OCI-LY1 (cell line): ENCODE results near the gene DEGS1.

Experiments used
- H2AFZ ChIP-seq: fragments of 200-600 bp; sonication (generic), shearing (Covaris generic); 2 replicates; pipeline ENCODE4 v1.6.0; 2014; ENCODE audit warnings: antibody characterized with exemption, mild to moderate bottlenecking, low read length
- H3F3A ChIP-seq: fragments of 200-600 bp; sonication (generic), shearing (Covaris generic); 2 replicates; pipeline ENCODE4 v1.6.0; 2014; ENCODE audit warnings: mild to moderate bottlenecking, antibody characterized with exemption, low read length, moderate library complexity; ENCODE audit not compliant: insufficient read depth
- H3K27ac ChIP-seq: fragments of 200-600 bp; sonication (generic); 2 replicates; pipeline ENCODE4 v1.5.1; 2014; ENCODE audit warnings: low read length, mixed run types, mild to moderate bottlenecking, low read depth; ENCODE audit not compliant: poor library complexity, severe bottlenecking
- H3K27me3 ChIP-seq: fragments of 200-600 bp; sonication (generic); 2 replicates; pipeline ENCODE4 v1.6.0; 2014; ENCODE audit warnings: antibody characterized with exemption, mild to moderate bottlenecking, low read length, moderate library complexity; ENCODE audit not compliant: insufficient read depth
- H3K36me3 ChIP-seq: fragments of 200-600 bp; sonication (generic); 2 replicates; pipeline ENCODE4 v1.6.1; 2014; ENCODE audit warnings: mild to moderate bottlenecking, antibody characterized with exemption, low read length, moderate library complexity, mixed read lengths; ENCODE audit not compliant: insufficient read depth
- H3K4me1 ChIP-seq: fragments of 200-600 bp; sonication (generic); 2 replicates; pipeline ENCODE4 v1.5.1; 2014; ENCODE audit warnings: mild to moderate bottlenecking, low read length, moderate library complexity; ENCODE audit not compliant: insufficient read depth, severe bottlenecking
- H3K4me2 ChIP-seq: fragments of 200-600 bp; sonication (generic), shearing (Covaris generic); 2 replicates; pipeline ENCODE4 v1.6.1; 2014; ENCODE audit warnings: low read length
- H3K4me3 ChIP-seq: fragments of 200-600 bp; sonication (generic); 2 replicates; pipeline ENCODE4 v1.5.1; 2014; ENCODE audit warnings: low read length, low read depth, mild to moderate bottlenecking, mixed read lengths; ENCODE audit not compliant: poor library complexity, severe bottlenecking
- H3K79me2 ChIP-seq: fragments of 200-600 bp; shearing (Covaris generic); 2 replicates; pipeline ENCODE4 v1.6.1; 2016; ENCODE audit warnings: mixed run types, low read length, mixed read lengths; ENCODE audit not compliant: insufficient read depth
- H3K9ac ChIP-seq: fragments of 200-600 bp; sonication (generic), shearing (Covaris generic); 2 replicates; pipeline ENCODE4 v1.6.1; 2014; ENCODE audit warnings: mild to moderate bottlenecking, low read length, mixed read lengths
- H3K9me2 ChIP-seq: fragments of 200-600 bp; sonication (generic), shearing (Covaris generic); 2 replicates; pipeline ENCODE4 v1.6.1; 2014; ENCODE audit warnings: low read depth, mild to moderate bottlenecking, low read length, mixed read lengths
- H3K9me3 ChIP-seq: fragments of 200-600 bp; shearing (Covaris generic); 2 replicates; pipeline ENCODE4 v1.6.1; 2014; ENCODE audit warnings: low read length, mixed read lengths
- H4K20me1 ChIP-seq: fragments of 200-600 bp; sonication (generic), shearing (Covaris generic); 2 replicates; pipeline ENCODE4 v1.6.0; 2016; ENCODE audit warnings: mild to moderate bottlenecking, low read length; ENCODE audit not compliant: insufficient read depth
- CTCF ChIP-seq: fragments of 200-600 bp; sonication (generic), shearing (Covaris generic); IDR thresholded peaks from 2 replicates; pipeline ENCODE4 v1.5.1; 2017; ENCODE audit warnings: mild to moderate bottlenecking, antibody characterized with exemption, low read length, moderate library complexity, mixed read lengths
- EZH2 ChIP-seq: fragments of 200-600 bp; sonication (generic), shearing (Covaris generic); IDR thresholded peaks from 2 replicates; pipeline ENCODE4 v1.8.0; 2017; ENCODE audit warnings: borderline replicate concordance, mixed run types, mild to moderate bottlenecking, antibody characterized with exemption, low read length, moderate library complexity, mixed read lengths

DEGS1 gene

DNA sequence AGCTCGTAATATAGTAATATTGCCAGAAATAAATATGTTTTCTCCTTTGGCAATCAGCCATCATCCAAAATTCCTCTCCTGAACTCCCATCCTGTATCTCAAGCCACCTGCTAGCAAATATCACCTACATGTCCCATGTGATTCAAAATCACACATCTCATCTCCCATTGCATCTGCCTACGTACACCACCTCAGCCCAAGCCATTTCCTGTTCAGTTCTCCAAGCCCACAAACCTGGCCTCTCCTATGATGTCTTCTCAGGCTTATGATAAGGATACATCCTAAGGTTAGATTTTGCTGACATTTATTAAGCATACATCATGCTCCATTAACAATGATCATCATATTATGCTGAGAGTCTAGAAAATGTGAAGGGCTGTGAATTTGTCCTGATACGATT lies 31.9 kb upstream of the DEGS1 start:
- H3K79me2 ChIP-seq, result no peaks in the 10 kb centered on the region
- no peaks in the 10 kb centered on the region for H3K9me3 ChIP-seq
- no peak overlapping the region for H3K27ac ChIP-seq
- H3F3A ChIP-seq, result no peaks in the 10 kb centered on the region
- H3K9me2 ChIP-seq, result no peaks in the 10 kb centered on the region
- TF ChIP-seq CTCF, result no peak
- no peak for TF ChIP-seq EZH2
- no peak overlapping the region for H3K4me3 ChIP-seq
- peaks cover 7% of the 10 kb centered on the region for H3K4me1 ChIP-seq
- H3K27me3 ChIP-seq, result no peaks in the 10 kb centered on the region
- H4K20me1 ChIP-seq, result no peaks in the 10 kb centered on the region
- H3K36me3 ChIP-seq, result peaks cover 13% of the 10 kb centered on the region
- no peak overlapping the region for H3K4me2 ChIP-seq
- H3K9ac ChIP-seq, result no peak overlapping the region
- no peak overlapping the region for H2AFZ ChIP-seq

DNA sequence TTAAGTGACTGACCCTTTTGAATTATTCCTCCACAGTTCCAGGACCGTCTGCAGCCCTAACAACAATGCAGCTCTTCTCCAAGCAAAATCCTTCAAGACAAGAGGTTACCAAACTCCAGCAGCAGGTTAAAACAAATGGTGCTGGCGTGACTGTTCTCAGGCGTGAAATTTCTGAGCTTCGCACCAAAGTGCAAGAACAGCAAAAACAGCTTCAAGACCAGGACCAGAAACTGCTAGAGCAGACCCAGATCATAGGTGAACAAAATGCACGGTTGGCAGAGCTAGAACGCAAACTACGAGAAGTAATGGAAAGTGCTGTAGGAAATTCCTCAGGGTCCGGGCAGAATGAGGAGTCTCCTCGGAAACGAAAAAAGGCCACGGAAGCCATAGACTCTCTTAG lies 25.7 kb upstream of the DEGS1 start:
- peaks cover 49% of the 10 kb centered on the region for H3K36me3 ChIP-seq
- H3K27me3 ChIP-seq, result no peaks in the 10 kb centered on the region
- no peak for TF ChIP-seq EZH2
- no peaks in the 10 kb centered on the region for H3K9me3 ChIP-seq
- H3K4me2 ChIP-seq, result no peak overlapping the region
- H2AFZ ChIP-seq, result no peak overlapping the region
- no peaks in the 10 kb centered on the region for H3K4me1 ChIP-seq
- no peaks in the 10 kb centered on the region for H3K9me2 ChIP-seq
- no peaks in the 10 kb centered on the region for H3F3A ChIP-seq
- H3K27ac ChIP-seq, result no peak overlapping the region
- no peak overlapping the region for H3K4me3 ChIP-seq
- H3K9ac ChIP-seq, result no peak overlapping the region
- H3K79me2 ChIP-seq, result no peaks in the 10 kb centered on the region
- H4K20me1 ChIP-seq, result no peaks in the 10 kb centered on the region

DNA sequence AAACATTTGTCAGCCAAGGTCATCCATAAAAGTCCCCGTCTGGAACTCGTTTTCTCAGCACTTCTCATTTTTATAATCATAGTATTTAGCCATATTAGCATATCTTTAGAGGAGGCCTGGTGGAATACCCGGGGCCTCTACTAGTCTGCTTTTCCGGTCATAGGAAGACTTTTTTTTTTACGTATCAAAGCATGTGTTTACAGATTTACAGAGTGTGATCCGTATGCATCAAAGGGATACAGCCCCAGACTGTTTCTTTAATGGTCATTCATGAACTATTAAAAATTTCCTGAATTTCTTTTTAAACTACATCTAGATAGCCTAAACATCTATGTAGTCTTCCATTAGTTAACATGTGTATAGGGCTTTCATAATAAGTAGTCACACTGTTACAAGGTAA lies 23.5 kb upstream of the DEGS1 start:
- Histone ChIP-seq H3K9me2 (no peaks in the 10 kb centered on the region), H3K36me3 (peaks cover 42% of the 10 kb centered on the region), H2AFZ (no peak overlapping the region), H3K27me3 (no peaks in the 10 kb centered on the region), H3K27ac (no peak overlapping the region), H3K4me1 (no peaks in the 10 kb centered on the region), H3F3A (no peaks in the 10 kb centered on the region), H4K20me1 (no peaks in the 10 kb centered on the region), H3K4me3 (no peak overlapping the region), H3K4me2 (no peak overlapping the region), H3K9ac (no peak overlapping the region), H3K79me2 (no peaks in the 10 kb centered on the region), H3K9me3 (no peaks in the 10 kb centered on the region)
- TF ChIP-seq CTCF (no peak), EZH2 (no peak)

- H3K79me2 ChIP-seq, result no peaks in the 10 kb centered on the region
- no peaks in the 10 kb centered on the region for H3F3A ChIP-seq
- no peak overlapping the region for H2AFZ ChIP-seq
- H3K9me3 ChIP-seq, result no peaks in the 10 kb centered on the region
- no peak overlapping the region for H3K27ac ChIP-seq
- no peaks in the 10 kb centered on the region for H3K4me1 ChIP-seq
- no peaks in the 10 kb centered on the region for H3K27me3 ChIP-seq
- no peak overlapping the region for H3K4me3 ChIP-seq
- peaks cover 42% of the 10 kb centered on the region for H3K36me3 ChIP-seq
- TF ChIP-seq EZH2 (no peak), CTCF (no peak)
- H3K9me2 ChIP-seq, result no peaks in the 10 kb centered on the region
- no peaks in the 10 kb centered on the region for H4K20me1 ChIP-seq
- H3K9ac ChIP-seq, result no peak overlapping the region
- H3K4me2 ChIP-seq, result no peak overlapping the region
Measured at GRCh38 chr1:224160171-224160682, 22.8 kb upstream of the DEGS1 start.
